DMS53 treated with DMSO at 0.1 percent for 48 hours (cell line): ENCODE data around the gene RNF208.
"Not testable (repeated sequence)": the region's sequence is repeated elsewhere in the genome, so short reads cannot be mapped to it uniquely, and the experiment has no call there.

Experiments used
- DNase-seq: peaks from one replicate; lab custom pipeline; 2025; ENCODE audit not compliant: unreplicated experiment; lab: John Stamatoyannopoulos, UW

Gene RNF208

GRCh38 chr9:137222190-137223077 lies at the start of gene RNF208:
RNF208 (minus strand) TSS chr9:137222240; CDS start chr9:137221212, 1,028 bp downstream.
- DNase-seq, result peak; percentile 25

DNA sequence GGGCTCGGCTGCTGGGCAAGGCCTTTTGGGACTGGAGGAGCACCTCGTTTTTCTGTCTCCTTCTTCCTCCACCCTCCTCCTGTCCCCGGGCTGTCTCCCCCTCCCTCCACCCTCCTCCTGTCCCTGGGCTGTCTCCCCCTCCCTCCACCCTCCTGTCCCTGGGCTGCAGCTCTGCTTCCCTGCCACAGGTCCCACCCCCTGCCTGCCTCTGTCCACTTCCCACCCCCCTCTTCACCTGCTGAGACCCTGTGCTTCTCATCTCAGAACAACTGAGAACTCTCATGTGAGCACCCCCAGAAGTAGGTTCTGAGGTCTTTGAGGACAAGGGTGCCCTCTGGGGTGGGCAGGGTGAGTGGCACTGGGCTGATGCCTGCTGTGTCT lies 49.6 kb upstream of the RNF208 start:
- DNase-seq, result no peak

DNA sequence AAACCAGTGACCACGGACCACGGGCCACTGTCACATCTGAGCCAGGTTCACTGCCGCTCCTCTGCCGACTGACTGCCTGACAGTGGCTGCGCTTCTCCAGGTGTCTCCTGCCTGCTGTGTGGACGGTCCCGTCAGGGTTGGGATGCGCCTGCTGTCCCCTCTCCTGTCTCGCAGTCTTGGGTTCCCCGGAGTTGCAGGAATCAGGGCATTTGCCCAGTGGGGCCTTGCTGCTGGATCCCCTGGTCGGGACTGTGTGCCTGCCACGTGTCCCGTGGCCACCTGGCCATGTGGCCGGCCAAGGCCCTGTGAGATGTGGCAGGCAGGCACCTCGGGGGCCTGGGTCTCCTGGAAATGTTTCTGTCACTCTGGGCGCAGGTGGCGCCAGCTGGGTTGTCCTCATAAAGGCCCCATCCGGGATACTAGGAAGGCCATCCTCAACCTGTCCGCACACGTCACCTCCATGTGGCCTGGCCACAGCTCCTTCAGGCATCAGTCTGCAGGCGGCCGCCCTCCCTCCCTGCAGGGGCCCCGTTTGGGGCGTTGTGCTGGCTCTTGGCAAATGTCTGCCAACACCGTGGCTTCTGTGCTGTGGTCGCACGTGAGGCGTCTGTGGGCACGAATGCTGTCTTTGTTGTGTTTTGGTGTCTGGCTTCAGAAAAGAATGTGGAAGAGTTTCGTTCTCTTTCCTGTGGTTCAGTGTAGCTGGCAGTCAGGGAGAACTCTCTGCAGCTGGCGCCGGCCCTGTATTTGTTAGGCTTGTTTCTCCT lies 49.1 kb upstream of the RNF208 start:
- no peak for DNase-seq

DNA sequence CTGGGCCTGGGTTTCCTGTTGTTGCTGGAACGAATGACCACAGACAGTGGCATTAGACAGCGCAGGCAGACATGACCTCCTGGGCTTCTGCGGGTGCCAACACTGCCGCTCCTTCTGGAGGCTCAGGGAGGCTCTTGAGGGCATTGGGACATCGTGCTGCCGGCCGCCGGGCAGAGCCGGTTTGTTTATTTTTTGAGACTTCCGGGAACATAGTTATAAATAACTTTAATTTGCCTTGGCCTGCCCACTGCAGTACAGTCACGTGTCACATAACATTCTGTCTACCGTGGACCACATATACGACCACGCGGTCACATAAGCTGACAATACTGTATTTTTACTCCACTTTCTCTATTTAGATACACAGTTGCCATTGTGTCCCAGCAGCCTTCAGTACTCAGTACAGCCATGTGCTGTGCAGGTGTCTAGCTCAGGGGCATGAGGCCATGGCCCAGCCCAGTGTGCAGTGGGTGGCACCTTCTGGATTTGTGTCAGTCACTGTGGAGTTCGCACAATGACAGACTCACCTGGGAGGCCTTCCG lies 47.3 kb upstream of the RNF208 start:
- DNase-seq, result peak; percentile 44

DNA sequence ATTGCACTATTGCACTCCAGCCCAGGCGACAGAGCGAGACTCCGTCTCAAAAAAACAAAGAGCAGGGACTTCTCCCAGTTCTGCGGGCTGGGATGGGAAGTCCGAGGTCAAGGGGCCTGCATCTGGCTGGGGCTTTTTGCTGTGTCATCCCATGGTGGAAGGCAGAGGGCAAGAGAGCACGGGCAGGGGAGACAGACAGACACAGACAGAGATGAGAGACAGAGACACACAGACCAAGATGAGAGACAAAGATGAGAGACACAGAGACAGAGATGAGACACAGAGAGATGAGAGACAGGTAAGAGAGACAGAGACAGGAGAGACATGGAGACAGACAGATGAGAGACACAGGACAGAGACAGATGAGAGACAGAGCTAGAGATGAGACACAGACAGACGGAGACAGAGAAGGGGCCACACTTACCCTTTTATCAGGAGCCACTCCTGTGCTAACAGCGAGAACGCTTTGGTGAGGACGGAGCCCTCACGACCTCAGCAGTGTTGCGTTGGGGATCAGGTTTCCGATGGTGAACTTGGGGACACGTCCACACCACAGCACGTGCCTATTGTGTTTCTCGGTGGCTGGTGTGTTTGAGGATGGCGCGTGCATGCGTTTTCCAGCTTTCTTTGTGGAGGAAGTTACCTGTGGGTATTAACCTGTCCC lies 46.6 kb upstream of the RNF208 start:
- DNase-seq, result no peak

- no peak for DNase-seq
Observed at GRCh38 chr9:137267933-137268355, 45.9 kb upstream of the RNF208 start.

DNA sequence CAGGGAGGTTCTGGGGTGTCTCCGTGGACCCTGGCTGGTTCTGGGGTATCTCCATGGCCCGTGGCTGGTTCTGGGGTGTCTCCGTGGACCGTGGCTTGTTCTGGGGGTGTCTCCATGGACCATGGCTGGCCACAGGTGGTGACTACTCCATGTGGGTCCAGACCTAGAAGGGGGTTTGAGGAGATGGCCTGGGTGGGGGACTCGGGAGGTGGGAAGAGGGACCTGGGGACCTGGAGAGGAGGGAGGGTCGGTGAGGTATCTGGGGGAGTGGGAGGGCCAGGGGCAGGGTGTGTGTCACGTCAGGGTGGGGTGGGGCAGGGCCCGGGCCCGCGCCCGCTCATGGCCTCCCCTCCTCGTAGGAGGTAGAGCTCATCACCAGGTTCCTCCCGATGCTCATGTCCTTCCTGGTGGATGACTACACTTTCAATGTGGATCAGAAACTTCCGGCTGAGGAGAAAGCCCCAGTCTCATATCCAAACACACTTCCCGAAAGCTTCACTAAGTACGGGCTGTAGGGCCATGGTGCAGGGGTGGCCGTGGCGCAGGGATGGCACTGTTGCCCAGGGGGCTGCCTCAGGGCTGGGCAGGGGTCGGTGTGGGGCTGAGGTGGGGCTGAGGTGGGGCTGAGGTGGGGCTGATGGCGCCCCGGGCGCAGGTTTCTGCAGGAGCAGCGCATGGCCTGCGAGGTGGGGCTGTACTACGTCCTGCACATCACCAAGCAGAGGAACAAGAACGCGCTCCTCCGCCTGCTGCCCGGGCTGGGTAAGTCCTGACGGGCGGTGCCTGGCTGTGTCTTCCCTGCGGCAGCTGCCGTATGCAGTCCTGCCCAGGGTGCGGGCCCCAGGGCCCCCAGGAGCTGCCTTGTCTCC lies 44.8 kb upstream of the RNF208 start:
- no peak for DNase-seq

GRCh38 chr9:137266162-137266527 lies 44.1 kb upstream of the RNF208 start:
- DNase-seq, result no peak

DNA sequence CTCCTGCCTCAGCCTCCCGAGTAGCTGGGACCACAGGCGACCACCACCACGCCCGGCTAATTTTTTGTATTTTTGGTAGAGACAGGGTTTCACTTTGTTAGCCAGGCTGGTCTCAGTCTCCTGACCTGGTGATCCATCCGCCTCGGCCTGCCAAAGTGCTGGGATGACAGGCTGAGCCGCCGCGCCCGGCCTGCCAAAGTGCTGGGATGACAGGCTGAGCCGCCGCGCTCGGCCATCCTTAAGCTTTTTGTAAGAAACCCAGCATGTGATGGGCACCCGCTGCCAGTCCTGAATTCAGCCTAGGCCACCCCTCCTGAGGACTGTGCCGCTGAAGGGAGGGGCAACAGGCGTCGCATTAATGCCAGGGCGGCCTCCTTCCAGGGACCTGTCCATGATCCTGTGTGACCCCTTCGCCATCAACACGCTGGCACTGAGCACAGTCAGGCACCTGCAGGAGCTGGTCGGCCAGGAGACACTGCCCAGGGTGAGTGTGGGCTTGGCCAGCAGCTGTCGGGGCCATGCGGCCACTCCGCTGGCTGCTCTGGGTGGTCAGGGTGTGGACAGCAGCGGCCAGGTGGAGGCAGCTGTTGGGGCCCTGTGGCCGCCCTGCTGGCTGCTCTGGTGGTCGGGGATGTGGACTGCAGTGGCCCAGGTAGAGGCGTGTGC lies 43.6 kb upstream of the RNF208 start:
- DNase-seq, result no peak

DNA sequence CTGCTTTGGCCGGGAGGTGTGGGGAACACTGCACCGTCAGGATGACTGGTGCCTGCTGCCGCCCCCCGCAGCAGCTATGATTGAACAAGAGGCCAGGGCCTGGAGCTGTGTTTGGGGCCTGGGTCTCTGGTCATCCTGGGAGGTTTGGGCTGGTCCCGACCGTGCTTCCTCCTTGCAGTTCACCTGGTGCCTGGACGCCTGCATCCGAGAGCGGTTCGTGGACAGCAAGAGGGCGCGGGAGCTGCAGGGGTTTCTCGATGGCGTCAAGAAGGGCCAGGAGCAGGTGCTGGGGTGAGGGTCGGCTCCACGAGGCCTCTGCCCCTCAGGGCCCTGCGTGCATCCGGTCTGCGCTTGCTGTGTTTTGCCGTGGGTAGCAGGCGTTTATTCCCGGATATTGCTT lies 42.0 kb upstream of the RNF208 start:
- no peak for DNase-seq

GRCh38 chr9:137263506-137263905 lies 41.5 kb upstream of the RNF208 start:
- no peak for DNase-seq

DNA sequence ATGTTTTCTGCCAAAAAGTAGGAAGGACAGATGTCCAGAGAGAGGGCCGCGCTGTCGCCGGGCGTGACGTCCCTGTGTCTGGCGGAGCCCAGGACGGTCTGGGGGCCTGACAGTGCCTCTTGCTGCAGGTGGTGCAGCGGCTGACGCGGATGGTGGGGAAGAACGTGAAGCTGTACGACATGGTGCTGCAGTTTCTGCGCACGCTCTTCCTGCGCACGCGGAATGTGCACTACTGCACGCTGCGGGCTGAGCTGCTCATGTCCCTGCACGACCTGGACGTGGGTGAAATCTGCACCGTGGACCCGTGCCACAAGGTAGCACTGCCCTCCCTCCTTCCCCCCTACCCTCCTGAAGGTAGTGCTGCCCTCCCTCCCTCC lies 40.9 kb upstream of the RNF208 start:
- DNase-seq, result no peak

DNA sequence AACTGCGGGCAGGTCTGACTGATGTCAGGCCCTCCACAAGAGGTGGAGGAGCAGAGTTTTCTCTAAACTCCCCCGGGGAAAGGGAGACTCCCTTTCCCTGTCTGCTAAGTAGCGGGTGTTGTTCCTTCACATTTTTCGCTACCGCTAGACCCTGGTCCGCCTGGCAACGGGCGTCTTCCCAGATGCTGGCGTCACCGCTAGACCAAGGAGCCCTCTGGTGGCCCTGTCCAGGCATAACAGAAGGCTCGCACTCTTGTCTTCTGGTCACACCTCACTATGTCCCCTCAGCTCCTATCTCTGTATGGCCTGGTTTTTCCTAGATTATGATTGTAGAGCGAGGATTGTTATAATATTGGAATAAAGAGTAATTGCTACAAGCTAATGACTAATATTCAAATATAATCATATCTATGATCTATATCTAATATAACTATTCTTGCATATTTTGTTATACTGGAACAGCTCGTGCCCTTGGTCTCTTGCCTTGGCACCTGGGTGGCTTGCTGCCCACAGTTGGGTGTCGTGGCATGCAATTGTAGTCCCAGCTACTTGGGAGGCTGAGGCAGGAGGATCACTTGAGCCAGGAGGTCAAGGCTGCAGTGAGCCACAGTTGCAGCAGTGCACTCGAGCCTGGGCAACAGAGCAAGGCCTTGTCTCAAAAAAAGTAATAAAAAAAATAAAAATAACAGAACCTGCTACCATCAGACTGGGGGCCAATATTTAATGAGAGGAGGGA lies 40.3 kb upstream of the RNF208 start:
- not testable (repeated sequence) for DNase-seq

GRCh38 chr9:137256856-137257255 lies 34.8 kb upstream of the RNF208 start:
- DNase-seq, result no peak

DNA sequence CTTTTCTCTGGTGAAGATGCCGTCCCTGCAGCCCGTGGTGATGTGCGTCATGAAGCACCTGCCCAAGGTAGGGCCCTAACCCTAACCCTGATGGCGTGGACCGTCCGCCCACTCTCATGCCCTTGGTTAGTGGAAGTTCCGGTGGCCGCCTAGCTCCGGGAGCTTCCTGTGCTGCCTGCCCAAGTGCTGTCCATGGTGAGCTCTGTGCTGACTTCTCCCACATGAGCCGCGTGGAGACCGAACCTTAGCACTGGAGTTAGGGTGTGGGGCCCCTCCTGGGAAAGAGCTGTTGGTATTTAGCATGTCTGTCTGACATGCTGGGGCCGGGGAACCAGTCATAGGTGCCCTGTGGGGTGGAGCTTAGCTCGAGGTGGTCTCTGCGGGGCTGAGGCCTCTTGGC lies 34.3 kb upstream of the RNF208 start:
- no peak for DNase-seq

GRCh38 chr9:137255448-137256114 lies 33.5 kb upstream of the RNF208 start:
- no peak for DNase-seq

DNA sequence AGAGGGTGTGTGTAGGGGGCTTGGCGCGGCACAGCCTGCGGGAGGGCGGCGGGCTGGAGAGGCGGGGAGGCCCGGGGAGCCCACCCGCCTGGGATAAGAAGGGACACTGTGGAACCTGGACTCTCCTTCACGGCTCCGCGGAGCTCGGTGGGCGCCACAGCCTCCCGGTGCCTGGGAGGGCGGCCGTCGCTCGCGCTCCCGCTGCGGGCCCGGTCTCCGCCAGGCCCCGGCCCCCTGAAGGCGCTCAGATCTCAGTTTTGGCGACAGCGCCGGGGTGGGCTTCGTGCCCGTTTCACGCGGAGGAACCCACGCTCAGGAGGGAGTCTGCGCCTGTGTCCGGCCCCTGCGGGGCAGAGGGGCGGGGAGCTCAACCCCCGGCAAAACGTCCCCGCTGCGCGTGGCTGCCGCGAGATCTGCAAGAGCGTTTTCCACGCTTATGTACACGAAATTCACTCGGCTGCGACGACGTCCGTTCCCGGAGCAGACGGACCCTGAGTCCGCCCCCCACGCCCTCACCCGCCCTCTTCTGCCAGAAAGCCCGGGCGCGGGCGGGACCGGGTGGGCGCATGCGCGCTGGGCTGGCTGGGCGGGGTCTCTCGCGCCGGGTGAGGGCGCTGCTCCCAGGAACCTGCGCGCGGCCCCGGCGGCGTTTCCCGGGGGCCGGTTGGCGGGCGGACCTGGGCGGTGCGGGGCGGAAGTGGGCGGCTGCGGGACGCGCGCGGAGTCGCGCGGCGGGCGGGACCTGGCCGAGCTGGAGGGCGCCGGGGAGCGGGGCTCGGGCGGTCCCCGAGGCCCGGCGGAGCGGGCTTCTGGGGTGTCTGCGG lies 32.8 kb upstream of the RNF208 start, which contains the start of gene NELFB:
NELFB (plus strand) TSS at position 704 of the 824 bp plus-strand sequence.
- DNase-seq, result peak; percentile 68
